ENCODE results near the gene AGMAT.
A peak's percentile ranks its signal among the peaks of the same experiment; 100 is the strongest.

AGMAT gene

DNA sequence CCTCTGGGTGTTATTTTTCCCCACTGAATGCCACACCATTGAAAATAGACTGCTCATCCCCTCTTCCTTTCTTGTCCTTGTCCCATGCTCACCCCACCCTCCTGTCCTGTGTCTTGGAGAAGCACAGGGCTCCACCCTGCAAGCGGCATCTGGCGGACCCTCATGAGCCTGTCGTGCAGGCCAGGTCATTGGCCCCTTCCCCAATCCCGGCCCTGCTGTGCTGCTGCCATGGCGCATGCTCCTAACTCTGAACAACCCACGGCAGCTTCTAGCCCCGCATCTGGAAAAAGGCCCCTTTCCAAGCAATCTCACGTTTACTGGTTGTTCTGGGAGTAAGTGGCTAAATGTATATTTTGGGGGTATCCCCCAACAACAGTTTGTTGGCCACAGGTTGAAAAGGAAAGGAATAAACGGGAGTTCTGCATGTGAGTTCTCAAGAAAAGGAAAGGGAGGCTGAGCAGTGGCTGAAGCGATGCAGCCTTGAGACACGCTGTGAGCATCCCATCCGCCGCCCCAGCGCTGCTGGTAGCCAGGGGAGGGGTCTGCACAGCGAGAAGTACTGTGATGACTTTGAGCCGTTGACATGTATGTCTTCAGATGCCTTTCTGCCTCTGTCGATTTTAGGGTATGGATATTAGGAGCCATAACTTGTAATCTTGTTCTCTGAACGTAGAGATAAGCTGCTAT lies 16.3 kb downstream of the AGMAT start:
- no peak for DNase-seq (ENCODE audit: low spot score)

DNA sequence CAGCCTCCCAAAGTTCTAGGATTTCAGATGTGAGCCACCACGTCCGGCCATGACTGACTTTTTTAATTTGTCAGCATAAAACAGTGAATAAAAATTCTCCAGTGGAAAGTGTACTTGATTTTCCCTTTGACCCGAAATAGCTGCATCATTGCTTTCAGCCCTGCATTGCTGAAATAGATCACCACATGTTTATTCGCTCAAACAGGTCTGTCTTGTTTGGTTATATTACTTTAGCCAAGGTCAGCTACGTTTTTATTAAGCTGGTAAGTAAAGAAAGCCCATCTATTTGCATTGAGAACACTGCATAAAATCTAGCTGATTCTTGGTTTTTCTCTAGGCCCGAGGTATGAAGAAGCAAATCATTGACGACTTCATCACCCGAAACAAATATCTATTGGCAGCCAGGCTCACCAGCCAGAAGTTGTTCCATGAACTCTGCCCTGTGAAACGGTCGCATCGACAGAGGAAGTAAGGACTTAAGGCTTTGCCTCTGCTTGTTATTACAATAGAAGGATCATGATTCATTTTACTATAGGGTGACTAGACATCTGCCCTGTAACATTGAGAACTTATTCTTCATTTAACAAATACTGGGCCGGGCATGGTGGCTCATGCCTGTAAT lies 25.6 kb downstream of the AGMAT start:
- DNase-seq (ENCODE audit: low spot score) = no peak

GRCh38 chr1:15558516-15558915 lies 26.3 kb downstream of the AGMAT start:
- DNase-seq (ENCODE audit: low spot score) = no peak

DNA sequence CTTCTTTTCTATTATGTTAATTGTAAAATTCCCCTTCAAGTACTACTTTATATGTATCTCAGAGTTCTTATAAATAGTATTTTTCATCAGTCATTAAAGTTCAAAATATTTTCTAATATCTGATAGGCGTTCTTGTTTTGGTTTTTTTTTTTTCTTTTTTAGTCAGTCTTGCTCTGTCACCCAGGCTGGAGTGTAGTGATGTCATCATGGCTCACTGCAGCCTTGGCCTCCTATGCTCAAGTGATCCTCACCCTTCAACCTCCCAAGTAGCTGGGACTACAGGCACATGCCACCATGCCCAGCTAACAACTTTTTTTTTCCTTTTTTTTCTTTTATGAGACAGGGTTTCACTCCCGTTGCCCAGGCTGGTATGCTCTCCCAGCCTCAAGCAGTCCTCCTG lies 27.3 kb downstream of the AGMAT start:
- no peak for DNase-seq (ENCODE audit: low spot score)

- no peak for DNase-seq (ENCODE audit: low spot score)
Measured at GRCh38 chr1:15557008-15557407, 27.8 kb downstream of the AGMAT start.

DNA sequence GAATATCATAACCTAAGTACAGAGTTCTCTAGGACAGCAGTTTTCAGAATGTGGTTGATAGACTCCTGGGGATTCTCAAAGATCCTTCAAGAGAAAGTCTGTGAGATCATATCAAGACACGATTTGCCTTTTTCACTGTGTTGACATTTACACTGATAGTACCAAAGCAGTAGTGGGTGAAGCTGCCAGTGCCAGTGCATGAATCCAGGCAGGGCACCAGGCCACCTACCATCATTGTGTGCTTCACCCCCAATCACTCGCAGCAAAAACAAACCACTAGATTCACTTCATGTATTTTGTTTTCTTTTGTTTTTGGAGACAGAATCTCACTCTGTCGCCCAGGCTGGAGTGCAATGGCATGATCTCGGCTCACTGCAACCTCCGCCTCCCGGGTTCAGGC lies 34.3 kb downstream of the AGMAT start:
- no peak for DNase-seq (ENCODE audit: low spot score)

- DNase-seq (ENCODE audit: low spot score) = no peak
Measured at GRCh38 chr1:15546641-15547040, 38.2 kb downstream of the AGMAT start.

DNA sequence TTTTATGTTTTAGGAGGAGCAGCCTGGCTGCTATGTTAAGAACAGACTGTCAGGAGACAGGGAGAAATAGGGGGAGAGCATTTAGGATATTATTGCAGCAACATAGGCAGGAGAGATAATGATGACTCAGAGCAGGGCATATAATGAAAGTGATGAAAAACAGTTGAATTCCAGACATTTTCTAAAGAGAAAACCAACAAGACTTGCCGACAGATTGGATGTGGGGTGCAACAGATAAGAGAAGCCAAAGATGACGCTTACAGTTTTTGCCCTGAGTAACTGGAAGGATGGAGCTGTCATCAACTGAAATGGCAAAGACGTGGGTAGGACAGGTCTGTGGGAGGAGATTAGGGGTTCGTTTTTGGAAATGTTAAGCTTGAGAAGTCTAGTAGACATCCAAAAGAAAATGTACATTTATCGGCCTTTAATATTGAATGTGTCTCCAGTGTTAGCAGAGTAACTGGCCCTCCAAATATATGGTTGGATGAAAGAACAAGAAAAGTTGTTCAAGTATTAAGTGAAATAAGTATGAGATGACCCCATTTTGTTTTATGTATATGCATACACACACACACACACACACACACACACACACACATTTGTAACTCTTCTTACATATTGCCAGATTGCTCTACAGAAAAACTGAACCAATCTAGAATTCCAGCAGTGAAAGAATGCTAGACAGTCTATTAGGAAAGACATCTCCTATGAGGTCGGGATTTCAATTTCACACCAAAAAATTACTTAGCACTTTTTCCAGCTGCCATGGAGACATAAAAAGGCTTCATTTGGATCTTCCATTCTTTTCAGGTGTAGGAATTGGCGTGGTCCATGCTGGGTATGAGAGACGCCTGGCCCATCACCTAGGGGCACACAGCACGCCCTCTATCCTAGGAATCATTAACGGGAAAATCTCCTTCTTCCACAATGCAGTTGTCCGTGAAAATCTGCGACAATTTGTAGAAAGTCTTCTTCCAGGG lies 41.0 kb downstream of the AGMAT start:
- no peak for DNase-seq (ENCODE audit: low spot score)

DNA sequence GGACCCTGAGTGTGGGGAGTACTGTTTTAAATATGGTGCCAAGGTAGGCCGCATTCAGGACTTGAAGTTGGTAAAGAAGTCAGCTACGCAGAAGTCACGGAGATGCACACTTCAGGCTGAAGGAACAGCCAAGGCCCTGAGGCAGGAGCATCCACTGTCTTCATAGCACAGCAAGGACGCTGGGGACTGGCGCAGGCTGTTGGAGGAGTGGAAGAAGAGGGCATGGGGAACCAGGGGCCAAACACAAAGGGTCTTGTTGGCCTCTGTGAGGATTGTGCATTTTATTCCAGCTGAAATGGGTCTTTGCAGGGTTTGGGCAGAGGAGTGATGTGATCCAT lies 41.6 kb downstream of the AGMAT start:
- DNase-seq (ENCODE audit: low spot score) = no peak

DNA sequence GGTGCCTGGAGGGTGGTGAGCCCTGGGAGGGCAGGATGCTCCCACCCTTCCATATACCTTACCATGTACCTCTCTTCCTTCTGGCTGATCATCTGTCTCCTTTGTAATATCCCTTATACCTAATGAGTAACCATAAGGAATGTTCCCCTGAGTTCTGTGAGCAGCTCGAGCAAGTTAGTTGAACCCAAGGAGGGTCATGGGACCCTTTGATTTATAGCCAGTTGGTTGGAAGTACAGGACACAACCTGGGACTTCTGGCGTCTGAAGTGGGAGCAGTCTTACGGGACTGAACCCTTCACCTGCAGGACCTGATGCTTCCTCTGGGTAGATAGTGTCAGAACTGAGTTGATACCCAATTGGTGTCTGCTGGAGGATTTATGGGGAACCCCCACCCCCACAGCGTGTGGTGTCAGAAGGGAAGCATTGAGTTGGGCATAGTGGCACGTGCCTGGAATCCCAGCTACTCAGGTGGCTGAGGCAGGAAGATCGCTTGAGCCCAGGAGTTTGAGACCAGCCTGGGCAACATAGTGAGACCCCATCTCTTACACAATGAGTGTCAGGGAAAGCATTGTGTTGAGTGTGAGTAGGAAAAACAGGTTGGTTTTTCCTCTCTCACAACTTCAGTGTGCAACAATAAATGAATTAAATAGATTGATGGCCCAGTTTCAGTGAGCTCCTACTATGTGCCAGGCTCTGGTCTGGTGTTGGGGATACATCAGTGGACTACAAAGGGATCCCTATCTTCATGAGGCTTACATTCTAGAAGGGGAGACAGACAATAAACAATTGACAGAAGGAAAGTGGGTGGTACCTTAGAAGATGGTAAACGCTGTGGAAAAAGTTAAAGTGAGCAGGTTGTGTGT lies 42.2 kb downstream of the AGMAT start:
- no peak for DNase-seq (ENCODE audit: low spot score)

DNA sequence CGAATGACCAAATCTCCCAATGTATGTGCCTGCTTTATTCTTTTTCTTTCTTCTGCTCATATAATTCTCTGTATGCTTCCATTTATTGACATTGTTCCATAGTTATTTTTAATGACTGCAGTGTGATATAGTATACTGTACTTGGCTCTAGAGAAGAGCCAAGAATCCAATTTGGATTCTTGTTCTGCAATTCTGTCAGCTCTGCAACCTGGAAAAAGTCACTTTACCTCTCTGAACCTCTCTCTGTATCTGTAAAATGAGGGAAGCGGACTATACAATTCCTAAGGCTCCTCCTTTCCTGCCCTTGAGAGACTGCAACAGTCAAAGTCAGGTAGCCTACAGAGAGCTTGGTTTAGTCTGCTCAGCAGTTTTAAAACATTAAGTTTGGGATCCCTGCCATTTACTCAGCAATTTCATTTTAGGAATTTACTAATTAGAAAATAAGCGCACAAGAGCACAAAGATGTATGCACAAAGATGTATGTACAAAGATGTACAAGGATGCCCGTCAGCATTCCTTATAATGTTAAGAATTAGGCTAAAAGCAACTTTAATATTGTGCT lies 43.5 kb downstream of the AGMAT start:
- no peak for DNase-seq (ENCODE audit: low spot score)

DNA sequence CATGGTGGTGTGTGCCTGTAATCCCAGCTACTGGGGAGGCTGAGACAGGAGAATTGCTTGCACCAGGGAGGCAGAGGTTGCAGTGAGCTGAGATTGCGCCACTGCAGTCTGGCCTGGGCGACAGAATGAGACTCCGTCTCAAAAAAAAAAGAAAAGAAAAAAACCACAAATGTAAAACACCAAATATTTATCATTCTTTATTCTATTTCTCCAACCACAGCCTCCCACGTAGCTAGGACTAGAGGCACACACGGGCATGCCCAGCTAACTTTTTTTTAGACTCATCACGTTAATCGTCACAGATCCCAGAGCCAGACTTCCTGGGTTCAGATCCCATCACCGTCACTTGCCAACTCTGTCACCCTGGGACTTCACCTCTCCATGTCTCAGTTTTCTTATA lies 44.7 kb downstream of the AGMAT start:
- DNase-seq (ENCODE audit: low spot score) = no peak

- no peak for DNase-seq (ENCODE audit: low spot score)
Measured at GRCh38 chr1:15538771-15539170, 46.1 kb downstream of the AGMAT start.

DNA sequence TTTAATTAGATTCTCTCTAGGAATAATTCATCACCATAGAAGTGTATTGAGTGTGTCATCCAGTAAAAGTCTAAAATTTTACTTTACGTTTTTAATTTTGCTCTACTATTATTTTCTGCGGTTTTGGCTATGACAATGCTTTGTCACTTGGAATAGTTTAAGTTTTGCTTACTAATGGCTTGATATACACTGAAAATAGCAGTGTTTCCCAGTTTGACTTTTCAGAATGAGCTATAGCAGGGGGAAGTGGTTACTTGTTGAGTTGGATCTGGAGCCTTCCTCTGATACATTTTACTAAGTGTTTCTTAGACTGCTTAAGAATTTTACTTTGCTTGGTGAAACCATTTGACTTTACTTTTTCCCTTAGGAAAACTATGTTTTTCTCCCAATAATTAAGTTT lies 53.2 kb downstream of the AGMAT start:
- DNase-seq (ENCODE audit: low spot score) = no peak

DNA sequence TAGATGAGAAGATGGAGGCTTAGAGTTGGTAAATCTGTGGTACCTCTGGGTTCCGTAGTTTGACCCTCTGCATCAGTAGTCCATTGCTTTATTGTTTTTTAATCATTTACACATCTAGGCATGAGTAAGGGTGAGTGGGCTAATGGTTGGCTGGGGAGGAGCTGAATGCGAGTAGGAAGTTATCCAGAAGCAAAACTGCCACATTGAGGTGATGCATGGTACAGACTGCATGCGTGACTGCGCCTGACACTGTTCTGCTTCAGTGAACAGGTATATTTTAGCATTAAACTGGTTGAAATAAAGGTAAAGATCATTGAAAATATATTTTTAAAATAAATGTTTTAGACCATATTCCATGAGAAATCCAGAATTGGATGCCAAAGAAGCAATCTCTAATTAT lies 53.8 kb downstream of the AGMAT start:
- DNase-seq (ENCODE audit: low spot score) = no peak

GRCh38 chr1:15526490-15527339 lies 58.1 kb downstream of the AGMAT start, which contains the start of gene DNAJC16:
TSS of gene DNAJC16 (plus strand) at chr1:15526848. CDS start at chr1:15529106, 2,258 bp downstream.
- DNase-seq (ENCODE audit: low spot score) = peak; percentile 100

- no peak for DNase-seq (ENCODE audit: low spot score)
Measured at GRCh38 chr1:15526021-15526489, 58.8 kb downstream of the AGMAT start.

GRCh38 chr1:15525050-15526020 lies 59.5 kb downstream of the AGMAT start:
- DNase-seq (ENCODE audit: low spot score) = no peak
